Retinal pigment epithelial cell (primary cell): ENCODE measurements around the gene FAM47E.

Source experiments
- DNase-seq: peaks from one replicate; pipeline ENCODE4 v3.0.0-alpha.2; 2010; ENCODE audit warnings: low read depth
- H3K4me3 ChIP-seq: 2 replicates; pipeline ENCODE4 v1.5.1; 2011; ENCODE audit warnings: mild to moderate bottlenecking, low read length, control low read depth, moderate library complexity
- TF ChIP-seq, protein P1 (sequence below): conservative IDR thresholded peaks from 2 replicates; pipeline ENCODE4 v1.5.1; 2011; ENCODE audit warnings: low read depth, low read length, control low read depth, inconsistent platforms

Gene FAM47E

DNA sequence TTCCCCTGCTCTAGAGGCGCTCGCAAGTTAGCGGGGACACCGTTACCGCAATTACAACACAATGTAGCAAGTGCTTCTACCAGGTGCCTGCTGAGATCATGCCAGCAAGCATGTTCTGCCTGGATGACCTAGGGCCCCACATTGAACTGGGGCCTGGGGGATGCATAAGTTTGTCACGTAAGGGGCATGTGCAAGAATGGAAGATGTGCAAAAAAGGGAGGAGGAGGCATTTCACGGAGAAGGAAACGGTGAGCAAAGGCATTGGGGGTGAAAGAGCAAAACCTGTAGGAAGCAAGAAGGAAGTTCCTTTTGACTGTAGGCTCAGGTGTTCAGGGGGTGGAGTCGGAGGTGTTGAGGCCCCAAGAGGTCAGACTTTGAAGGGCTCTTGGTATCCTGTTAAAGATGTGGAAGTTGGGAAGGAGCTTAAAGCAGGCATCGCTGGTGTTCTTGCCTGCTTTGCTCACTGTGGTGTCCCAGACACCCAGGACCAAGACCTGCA, 37.3 kb upstream of the FAM47E start:
- H3K4me3 ChIP-seq = peak overlapping the region; percentile 65
- DNase-seq = no peak
- TF ChIP-seq, protein P1, sequence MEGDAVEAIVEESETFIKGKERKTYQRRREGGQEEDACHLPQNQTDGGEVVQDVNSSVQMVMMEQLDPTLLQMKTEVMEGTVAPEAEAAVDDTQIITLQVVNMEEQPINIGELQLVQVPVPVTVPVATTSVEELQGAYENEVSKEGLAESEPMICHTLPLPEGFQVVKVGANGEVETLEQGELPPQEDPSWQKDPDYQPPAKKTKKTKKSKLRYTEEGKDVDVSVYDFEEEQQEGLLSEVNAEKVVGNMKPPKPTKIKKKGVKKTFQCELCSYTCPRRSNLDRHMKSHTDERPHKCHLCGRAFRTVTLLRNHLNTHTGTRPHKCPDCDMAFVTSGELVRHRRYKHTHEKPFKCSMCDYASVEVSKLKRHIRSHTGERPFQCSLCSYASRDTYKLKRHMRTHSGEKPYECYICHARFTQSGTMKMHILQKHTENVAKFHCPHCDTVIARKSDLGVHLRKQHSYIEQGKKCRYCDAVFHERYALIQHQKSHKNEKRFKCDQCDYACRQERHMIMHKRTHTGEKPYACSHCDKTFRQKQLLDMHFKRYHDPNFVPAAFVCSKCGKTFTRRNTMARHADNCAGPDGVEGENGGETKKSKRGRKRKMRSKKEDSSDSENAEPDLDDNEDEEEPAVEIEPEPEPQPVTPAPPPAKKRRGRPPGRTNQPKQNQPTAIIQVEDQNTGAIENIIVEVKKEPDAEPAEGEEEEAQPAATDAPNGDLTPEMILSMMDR = no peak

DNA sequence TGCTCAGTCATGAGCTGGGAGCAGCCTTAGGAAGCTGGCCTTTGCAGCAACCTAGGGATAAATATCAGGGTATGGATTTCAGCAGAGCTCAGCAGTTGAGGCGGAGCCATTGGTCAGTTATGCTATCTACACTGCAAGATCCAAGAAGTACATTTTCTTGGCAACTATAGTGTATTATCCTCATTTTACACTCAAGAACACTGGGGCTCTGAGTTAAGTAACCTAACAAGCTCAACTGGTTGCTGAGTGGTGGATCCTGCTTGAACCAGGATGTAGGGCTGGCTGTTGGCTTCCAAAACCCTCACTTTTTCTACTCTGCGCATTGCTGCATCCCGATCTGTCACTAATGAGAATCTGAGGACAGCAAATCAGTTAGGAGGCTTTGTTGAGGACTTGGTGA, 36.4 kb upstream of the FAM47E start:
- no peak overlapping the region for H3K4me3 ChIP-seq
- TF ChIP-seq, protein P1 = no peak
- no peak for DNase-seq

DNA sequence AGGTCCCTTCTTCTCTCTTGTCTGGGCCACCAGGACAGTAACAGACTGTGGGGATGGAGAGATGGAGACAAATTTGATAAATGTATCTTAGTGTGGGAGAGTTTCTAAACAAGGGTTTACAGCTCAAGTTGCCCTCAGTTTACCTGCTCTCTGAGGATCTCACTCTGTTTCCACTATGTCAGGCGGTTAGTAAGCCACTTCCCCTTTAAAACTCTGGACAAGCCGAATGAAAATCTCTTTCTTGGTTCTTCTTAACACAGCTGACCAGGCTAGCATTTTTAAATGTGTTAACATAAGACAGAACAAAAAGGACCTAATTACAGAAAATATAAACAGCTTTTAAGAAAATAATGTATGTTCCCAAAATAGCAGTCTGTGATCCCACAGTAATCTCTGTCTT, 35.0 kb upstream of the FAM47E start:
- TF ChIP-seq, protein P1 = no peak
- DNase-seq = no peak
- H3K4me3 ChIP-seq = no peak overlapping the region

DNA sequence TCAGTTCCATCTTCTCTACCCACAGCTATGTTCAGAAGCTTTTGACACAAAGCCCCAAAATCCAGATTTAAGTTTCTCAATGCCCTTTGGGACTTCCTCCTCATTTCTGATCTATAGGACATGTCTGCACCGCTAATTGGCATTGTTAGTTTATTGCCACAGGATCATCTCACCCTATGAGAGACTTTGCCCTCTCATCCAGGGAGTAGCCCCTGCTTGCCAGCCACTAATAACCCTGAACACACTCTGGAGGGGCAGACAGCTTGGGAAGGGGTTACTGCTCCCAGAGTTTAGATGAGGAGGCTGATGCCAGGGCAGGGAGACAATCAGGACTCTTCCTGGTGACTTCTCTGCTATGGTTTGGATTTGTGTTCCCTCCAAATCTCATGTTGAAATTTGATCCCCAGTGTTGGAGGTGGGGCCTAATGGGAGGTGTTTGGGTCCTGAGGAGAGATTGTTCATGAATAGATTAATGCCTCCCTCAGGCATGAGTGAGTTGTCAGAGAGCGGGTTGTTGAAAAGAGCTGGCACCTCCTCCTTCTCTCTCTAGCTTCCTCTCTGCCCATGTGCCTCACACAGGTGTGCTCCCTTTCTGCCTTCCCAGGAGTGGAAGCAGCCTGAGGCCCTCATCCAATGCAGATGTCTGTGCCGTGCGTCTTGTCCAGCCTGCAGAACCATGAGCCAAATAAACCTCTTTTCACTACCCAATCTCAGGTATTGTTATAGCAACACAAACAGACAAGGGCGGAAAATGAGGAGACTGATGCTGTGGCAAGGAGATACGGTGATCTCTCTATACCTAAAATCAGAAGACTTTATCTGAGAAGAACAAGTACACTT, 34.3 kb upstream of the FAM47E start:
- DNase-seq = no peak
- H3K4me3 ChIP-seq = no peak overlapping the region
- TF ChIP-seq, protein P1 = no peak

DNA sequence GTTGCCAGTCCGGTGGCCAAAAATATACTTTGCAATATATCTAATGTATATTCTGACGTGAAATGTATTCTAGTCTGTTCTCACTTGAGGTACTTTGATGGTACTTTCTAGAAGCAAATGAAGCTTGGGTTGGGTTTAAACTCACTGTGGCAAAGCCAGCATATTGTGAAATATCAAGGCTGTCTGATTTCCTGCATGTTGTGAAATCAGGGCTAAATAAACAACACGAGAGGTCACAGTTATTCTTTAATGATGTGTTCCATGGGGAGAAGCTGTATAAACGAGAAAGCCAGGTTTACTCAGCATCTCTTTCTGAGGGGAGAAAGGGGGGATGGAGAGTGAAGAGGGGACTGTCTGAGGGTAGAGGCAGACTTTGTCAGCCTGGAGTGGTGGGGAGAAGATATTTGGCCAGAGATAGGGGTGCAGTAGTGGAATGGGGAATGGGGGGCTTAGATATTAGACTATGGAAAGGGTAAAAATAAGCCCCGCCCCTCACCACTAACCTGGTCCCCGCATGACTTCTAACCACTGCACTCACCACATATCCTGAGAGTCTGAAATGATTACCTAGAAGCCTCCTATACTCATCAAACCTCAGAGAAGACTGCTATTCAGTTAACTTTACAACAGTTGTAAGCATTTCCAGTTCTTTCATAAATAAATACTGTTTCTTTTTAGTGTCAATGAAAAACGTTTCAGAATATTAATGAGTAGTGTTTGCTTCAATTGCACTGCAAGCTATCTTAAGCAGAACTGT, 32.0 kb upstream of the FAM47E start:
- no peak overlapping the region for H3K4me3 ChIP-seq
- DNase-seq = no peak

DNA sequence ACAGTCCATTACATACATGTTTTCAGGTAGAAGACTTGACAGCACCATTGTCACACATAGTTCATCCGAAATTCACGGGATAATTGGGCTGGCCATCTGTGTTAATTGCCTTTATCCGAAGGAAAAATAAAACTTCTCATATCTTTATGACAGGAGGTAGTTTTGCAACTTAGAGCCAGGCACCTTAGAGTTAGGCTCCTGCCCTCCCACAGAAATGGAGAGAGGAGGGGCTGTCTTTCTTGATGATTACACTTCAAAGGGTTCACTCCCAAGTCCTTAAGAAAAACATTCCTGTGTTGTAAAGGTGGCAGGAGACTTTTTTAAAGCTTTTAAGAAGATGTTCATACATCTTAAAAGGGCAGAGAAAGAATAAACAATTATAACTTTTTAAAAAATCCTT, 27.4 kb upstream of the FAM47E start:
- H3K4me3 ChIP-seq = no peak overlapping the region
- TF ChIP-seq, protein P1 = no peak
- DNase-seq = no peak

More for the DNA sequence above, 32.0 kb upstream of the FAM47E start:
- TF ChIP-seq, protein P1 = no peak
